NCI-H1417 treated with DMSO at 0.1 percent for 48 hours (cell line): Measurements from ENCODE around the gene SPATC1L.
"Not testable (repeated sequence)": the region's sequence is repeated elsewhere in the genome, so short reads cannot be mapped to it uniquely, and the experiment has no call there.

Source experiments
- DNase-seq: peaks from one replicate; lab custom pipeline; 2025; lab: John Stamatoyannopoulos, UW

SPATC1L gene

GRCh38 chr21:46182548-46183336 is 1.5 kb downstream of the SPATC1L start:
- DNase-seq = no peak

GRCh38 chr21:46181953-46182547 is 2.2 kb downstream of the SPATC1L start:
- DNase-seq = no peak

- no peak for DNase-seq
Measured at GRCh38 chr21:46181436-46181835, 2.8 kb downstream of the SPATC1L start.

- DNase-seq = no peak
Measured at GRCh38 chr21:46180778-46181391, 3.4 kb downstream of the SPATC1L start.

GRCh38 chr21:46180079-46180722 is 4.1 kb downstream of the SPATC1L start:
- DNase-seq = no peak

- no peak for DNase-seq
Measured at GRCh38 chr21:46179708-46180078, 4.6 kb downstream of the SPATC1L start.

GRCh38 chr21:46178961-46179360 is 5.3 kb downstream of the SPATC1L start:
- no peak for DNase-seq

- DNase-seq = not testable (repeated sequence)
Measured at GRCh38 chr21:46176443-46177129, 7.7 kb downstream of the SPATC1L start.

GRCh38 chr21:46173573-46173972 is 10.7 kb downstream of the SPATC1L start:
- no peak for DNase-seq

- no peak for DNase-seq
Measured at GRCh38 chr21:46172863-46173528, 11.3 kb downstream of the SPATC1L start.

- no peak for DNase-seq
Measured at GRCh38 chr21:46171996-46172862, 12.0 kb downstream of the SPATC1L start.

GRCh38 chr21:46171585-46171984 is 12.7 kb downstream of the SPATC1L start:
- no peak for DNase-seq

GRCh38 chr21:46170436-46171193 is 13.6 kb downstream of the SPATC1L start:
- not testable (repeated sequence) for DNase-seq

- DNase-seq = peak; percentile 3
Measured at GRCh38 chr21:46168659-46169386, 15.4 kb downstream of the SPATC1L start.

- DNase-seq = no peak
Measured at GRCh38 chr21:46168238-46168637, 16.0 kb downstream of the SPATC1L start.

GRCh38 chr21:46165098-46165497 is 19.2 kb downstream of the SPATC1L start:
- no peak for DNase-seq

GRCh38 chr21:46163380-46163779 is 20.9 kb downstream of the SPATC1L start:
- DNase-seq = no peak

- DNase-seq = no peak
Measured at GRCh38 chr21:46161633-46162592, 22.3 kb downstream of the SPATC1L start.
